ENCODE results near the gene THAP11. TPM values are rescaled to one million over a fixed set of nuclear protein-coding genes. Genes with fewer than 3 reads are reported as not detected.

THAP11 gene
- total and polyA plus RNA-seq, 2 of the 13 experiments (the other 11 are each of a cell fraction or from before 2014, with no cell fraction given), result 44.2 to 53.4 TPM

DNA sequence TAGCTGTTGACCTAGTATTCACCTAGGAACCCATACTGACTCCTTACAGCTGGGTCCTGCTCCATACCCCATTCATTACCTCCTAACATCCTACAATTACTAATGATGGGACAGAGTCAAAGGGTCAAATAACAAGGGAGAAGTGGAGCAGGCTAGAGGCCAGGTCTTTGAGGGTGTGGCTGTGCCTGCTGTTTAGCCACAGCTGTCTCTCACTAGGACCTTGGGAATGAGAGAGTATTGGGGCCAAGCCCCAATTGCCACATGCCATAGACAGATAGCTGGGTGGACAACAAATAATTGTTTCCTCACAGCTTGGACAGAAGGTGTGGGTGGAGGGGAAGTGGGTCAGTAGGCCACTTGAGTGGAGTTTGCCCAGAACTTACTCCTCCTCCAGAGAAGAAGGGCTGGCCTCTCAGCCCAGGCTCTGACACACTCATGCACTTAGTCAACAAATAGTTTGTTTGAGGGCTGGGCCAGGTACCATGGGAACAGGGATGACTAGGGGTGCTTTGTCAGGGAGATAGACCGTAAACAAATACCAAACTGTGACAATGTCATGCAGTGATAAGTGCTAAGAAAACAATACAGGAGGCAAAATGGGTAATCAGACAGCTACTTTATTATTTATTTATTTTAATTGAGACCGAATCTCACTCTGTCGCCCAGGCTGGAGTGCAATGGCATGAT is 15.6 kb downstream of the THAP11 start (continued):
- TF ChIP-seq IRF2 (CRISPR knock-in tag; IDR thresholded peaks at IDR 0.05) (peak; percentile 55), ZNF274 (CRISPR knock-in tag; IDR thresholded peaks at IDR 0.05) (no peak), ETV6 (CRISPR knock-in tag; conservative IDR thresholded peaks at IDR 0.05) (no peak), ZBTB7A (CRISPR knock-in tag; IDR thresholded peaks at IDR 0.05) (no peak), ZNF138 (CRISPR knock-in tag; IDR thresholded peaks at IDR 0.05; ENCODE audit: low read depth) (no peak), ZNF441 (CRISPR knock-in tag; IDR thresholded peaks at IDR 0.05; ENCODE audit: borderline replicate concordance) (0 out of 2 replicates have a peak, but pooled peaks have one; percentile 38), ZNF644 (CRISPR knock-in tag; IDR thresholded peaks at IDR 0.05; ENCODE audit: low read depth) (0 out of 2 replicates have a peak, but pooled peaks have one; percentile 26)
- TF ChIP-seq, protein P1, sequence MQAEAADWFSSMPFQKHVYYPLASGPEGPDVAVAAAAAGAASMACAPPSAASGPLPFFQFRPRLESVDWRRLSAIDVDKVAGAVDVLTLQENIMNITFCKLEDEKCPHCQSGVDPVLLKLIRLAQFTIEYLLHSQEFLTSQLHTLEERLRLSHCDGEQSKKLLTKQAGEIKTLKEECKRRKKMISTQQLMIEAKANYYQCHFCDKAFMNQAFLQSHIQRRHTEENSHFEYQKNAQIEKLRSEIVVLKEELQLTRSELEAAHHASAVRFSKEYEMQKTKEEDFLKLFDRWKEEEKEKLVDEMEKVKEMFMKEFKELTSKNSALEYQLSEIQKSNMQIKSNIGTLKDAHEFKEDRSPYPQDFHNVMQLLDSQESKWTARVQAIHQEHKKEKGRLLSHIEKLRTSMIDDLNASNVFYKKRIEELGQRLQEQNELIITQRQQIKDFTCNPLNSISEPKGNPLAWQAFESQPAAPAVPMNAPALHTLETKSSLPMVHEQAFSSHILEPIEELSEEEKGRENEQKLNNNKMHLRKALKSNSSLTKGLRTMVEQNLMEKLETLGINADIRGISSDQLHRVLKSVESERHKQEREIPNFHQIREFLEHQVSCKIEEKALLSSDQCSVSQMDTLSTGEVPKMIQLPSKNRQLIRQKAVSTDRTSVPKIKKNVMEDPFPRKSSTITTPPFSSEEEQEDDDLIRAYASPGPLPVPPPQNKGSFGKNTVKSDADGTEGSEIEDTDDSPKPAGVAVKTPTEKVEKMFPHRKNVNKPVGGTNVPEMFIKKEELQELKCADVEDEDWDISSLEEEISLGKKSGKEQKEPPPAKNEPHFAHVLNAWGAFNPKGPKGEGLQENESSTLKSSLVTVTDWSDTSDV (CRISPR knock-in tag; IDR thresholded peaks at IDR 0.05), result no peak
- TF ChIP-seq, protein P2, sequence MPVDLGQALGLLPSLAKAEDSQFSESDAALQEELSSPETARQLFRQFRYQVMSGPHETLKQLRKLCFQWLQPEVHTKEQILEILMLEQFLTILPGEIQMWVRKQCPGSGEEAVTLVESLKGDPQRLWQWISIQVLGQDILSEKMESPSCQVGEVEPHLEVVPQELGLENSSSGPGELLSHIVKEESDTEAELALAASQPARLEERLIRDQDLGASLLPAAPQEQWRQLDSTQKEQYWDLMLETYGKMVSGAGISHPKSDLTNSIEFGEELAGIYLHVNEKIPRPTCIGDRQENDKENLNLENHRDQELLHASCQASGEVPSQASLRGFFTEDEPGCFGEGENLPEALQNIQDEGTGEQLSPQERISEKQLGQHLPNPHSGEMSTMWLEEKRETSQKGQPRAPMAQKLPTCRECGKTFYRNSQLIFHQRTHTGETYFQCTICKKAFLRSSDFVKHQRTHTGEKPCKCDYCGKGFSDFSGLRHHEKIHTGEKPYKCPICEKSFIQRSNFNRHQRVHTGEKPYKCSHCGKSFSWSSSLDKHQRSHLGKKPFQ (CRISPR knock-in tag; IDR thresholded peaks at IDR 0.05; ENCODE audit: insufficient replicate concordance), result no peak

Data from HepG2 (cell line).